MM.1S (cell line): ENCODE data around the gene SP6.

Experiments used
- CTCF ChIP-seq: fragments of 300-600 bp; sonication (generic); IDR thresholded peaks from 2 replicates; pipeline ENCODE4 v1.5.1; 2016; ENCODE audit warnings: antibody characterized with exemption, low read length, mixed read lengths
- EZH2 ChIP-seq: fragments of 300-600 bp; sonication (generic); optimal IDR thresholded peaks from 2 replicates; pipeline ENCODE3; 2017; ENCODE audit warnings: low read depth, mild to moderate bottlenecking, antibody characterized with exemption, low read length, mixed read lengths

DNA sequence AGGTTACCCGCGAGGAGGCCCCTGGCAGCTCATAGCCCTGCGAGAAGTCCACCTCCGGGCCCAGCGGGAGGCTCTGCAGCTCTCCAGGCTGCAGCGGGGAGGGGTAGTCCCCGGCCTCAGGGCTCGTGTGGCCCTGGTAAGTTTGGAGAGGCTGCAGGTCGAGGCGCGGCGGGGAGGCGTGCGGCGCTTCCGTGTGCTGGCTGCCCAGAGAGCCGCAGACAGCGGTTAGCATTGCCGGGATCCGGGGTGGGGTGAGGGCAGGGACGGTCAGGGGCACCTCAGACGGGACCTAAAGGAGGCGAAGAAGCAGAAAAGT lies 2.8 kb downstream of the SP6 start:
- TF ChIP-seq CTCF, result no peak
- TF ChIP-seq EZH2, result no peak
